HG03469 (cell line): ENCODE results near the gene FBN2.

ENCODE experiments used
- ATAC-seq: cut with Tn5 transposase; IDR thresholded peaks from one replicate; pipeline ENCODE4 v1.9.1; 2021; ENCODE audit warnings: mild to moderate bottlenecking, moderate library complexity, moderate number of reproducible peaks; ENCODE audit not compliant: unreplicated experiment

Gene FBN2

DNA sequence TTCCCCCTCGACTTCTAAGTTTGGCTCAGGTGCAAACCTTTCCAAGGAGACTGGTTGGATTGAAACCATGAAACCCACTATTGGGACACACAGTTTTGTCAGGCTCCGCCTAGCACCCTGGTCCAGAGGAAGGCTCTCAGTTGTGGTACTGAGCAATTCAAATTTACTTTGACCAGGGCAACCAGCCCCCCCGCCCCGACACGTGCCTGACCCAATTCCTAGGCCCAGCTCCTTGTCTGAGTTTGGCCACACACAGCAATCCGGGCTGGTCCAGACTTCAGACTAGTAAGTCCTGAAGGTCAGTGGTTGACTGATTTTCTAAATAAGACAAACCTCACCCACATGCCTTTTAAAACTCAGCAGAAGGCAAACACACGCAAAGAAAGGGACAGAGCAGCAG is 321.8 kb downstream of the FBN2 start:
- no peak for ATAC-seq

DNA sequence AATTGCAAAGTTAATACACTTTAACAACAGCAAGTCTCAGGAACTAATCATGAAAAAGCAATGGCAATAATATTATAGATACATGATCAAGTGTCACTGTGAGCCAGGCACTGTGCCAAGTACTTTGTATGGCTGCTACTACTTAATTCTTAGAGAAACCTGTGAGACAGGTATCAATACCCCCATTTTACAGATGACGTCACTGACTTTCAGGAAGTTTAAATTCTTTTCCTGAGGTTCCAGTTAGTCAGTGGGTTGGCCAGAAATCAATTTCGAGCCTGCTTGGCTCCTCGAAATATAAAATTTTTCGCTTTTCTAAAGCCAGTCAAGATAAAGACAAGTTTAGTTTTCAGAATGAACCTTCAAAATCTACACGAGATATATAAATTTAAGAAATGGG is 324.2 kb downstream of the FBN2 start:
- no peak for ATAC-seq

DNA sequence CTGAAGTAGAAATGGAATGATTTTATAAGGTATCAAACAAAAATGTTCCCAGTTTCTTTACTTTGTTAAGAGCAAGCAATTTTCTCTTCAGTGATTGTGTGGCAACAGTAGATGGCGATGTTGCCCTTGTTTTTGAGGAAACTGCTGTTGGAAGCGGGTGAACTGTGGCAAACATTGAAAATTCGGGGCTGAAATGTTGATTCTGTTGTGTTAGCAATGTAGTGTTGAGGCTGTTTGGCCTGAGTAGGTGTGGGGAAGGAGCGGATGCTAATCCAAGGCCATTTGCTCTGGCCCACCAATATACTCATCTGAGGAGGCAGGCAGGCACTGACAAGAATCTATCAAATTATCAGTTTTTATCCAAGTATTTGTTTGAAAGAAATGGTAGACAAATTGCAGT is 324.7 kb downstream of the FBN2 start:
- ATAC-seq: no peak

DNA sequence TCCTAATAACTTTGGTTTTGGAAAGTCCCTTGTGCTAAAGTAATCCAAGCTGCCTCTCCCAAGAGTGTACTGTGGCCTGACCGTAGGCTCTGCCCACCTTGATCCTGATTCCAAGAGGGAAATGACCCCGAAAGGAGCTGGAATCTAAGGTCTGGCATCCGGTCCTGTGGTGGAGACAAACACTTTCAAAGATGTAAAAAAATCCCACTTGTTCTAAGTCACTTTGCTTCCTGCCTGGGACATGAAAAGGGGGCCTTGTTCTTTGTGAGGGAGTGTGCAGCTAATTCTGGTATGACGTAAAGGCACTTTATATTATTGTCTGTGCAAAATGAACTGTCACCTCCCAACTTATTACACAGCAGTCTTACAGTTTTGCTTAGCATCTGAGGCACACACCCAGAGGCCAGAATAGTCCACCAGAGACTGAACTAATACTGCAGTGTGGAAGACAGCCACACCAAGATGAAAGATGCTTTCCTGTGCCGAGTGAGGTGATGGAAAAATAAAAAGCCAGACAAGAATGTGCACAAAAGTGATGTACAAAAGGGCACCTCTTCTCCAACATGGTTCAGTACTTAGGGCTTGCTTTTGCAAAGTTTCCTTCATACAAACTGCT is 325.7 kb downstream of the FBN2 start:
- ATAC-seq: no peak

DNA sequence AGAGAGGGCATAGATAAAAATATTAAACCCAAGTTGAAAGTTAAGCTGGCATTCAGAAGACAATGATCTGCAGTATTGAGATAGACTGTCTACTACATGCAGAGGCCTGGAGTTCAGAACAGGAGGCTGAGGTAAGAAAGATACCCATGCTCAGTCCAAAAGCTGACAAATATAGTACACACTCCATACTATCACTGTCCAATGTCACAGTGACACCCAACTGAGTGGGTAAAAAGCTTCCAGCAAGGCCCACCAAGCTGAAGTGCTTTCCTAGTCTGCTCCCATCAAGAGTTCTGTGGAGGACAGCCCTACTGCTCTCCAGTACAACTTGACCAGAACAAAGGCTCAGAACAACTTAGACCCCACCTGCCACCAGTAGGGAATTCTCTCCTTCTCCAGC is 329.6 kb downstream of the FBN2 start:
- ATAC-seq: no peak
